Ectodermal cell (in vitro differentiated cells): ENCODE results near the gene CDC42EP2.

ENCODE experiments used
- H3K27ac ChIP-seq: 2 replicates; pipeline ENCODE4 v1.7.0; 2013; ENCODE audit warnings: mild to moderate bottlenecking, low read depth, low read length; ENCODE audit not compliant: insufficient read depth, poor library complexity, severe bottlenecking
- H3K27me3 ChIP-seq: 2 replicates; pipeline ENCODE4 v1.7.0; 2013; ENCODE audit warnings: mild to moderate bottlenecking, low read length; ENCODE audit not compliant: insufficient read depth, control insufficient read depth, poor library complexity, severe bottlenecking
- H3K36me3 ChIP-seq: one replicate; pipeline ENCODE4 v1.7.0; 2013; ENCODE audit warnings: low read length; ENCODE audit not compliant: control insufficient read depth, insufficient read depth
- H3K4me1 ChIP-seq: one replicate; pipeline ENCODE4 v1.7.0; 2013; ENCODE audit warnings: low read length; ENCODE audit not compliant: control insufficient read depth, insufficient read depth
- H3K4me3 ChIP-seq: 2 replicates; pipeline ENCODE4 v1.7.0; 2013; ENCODE audit warnings: low read depth, low read length, control low read depth; ENCODE audit not compliant: insufficient read depth
- H3K9me3 ChIP-seq: 2 replicates; pipeline ENCODE4 v1.7.0; 2013; ENCODE audit warnings: mild to moderate bottlenecking, low read length, moderate library complexity; ENCODE audit not compliant: control insufficient read depth
- WGBS, 2 experiments: methylation state at CpG; one replicate each; pipeline ENCODE4 v1.1.7; 2013; ENCODE audit warnings: missing lambda C conversion rate in 2 of 2; 5-methylcytosine and 5-hydroxymethylcytosine counted together

The CDC42EP2 gene

GRCh38 chr11:65286686-65287085 lies 28.0 kb upstream of the CDC42EP2 start:
- no peaks in the 10 kb centered on the region for H3K4me1 ChIP-seq
- H3K9me3 ChIP-seq, result no peaks in the 10 kb centered on the region
- no peaks in the 10 kb centered on the region for H3K27me3 ChIP-seq
- no peak overlapping the region for H3K4me3 ChIP-seq
- H3K36me3 ChIP-seq, result peaks cover 65% of the 10 kb centered on the region
- 89 to 90% methylated on average over 4 of the region's 4 CpGs for WGBS, 2 experiments
- no peak overlapping the region for H3K27ac ChIP-seq

- Histone ChIP-seq H3K27me3 (no peaks in the 10 kb centered on the region), H3K4me3 (no peak overlapping the region), H3K4me1 (no peaks in the 10 kb centered on the region), H3K9me3 (no peaks in the 10 kb centered on the region), H3K36me3 (peaks cover 57% of the 10 kb centered on the region), H3K27ac (no peak overlapping the region)
- WGBS, 2 experiments, result 100% methylated on average over 2 of the region's 2 CpGs
These were observed 27.1 kb upstream of the CDC42EP2 start for GRCh38 chr11:65287601-65288000.

- H3K27ac ChIP-seq, result no peak overlapping the region
- 93 to 96% methylated on average over 6 of the region's 6 CpGs for WGBS, 2 experiments
- H3K4me3 ChIP-seq, result no peak overlapping the region
These were observed 25.7 kb upstream of the CDC42EP2 start for GRCh38 chr11:65288706-65289536.

GRCh38 chr11:65290448-65291165 lies 24.1 kb upstream of the CDC42EP2 start:
- no peaks in the 10 kb centered on the region for H3K27me3 ChIP-seq
- WGBS, 2 experiments, result 94 to 95% methylated on average over 8 of the region's 8 CpGs
- H3K4me3 ChIP-seq, result no peak overlapping the region
- H3K36me3 ChIP-seq, result peaks cover 64% of the 10 kb centered on the region
- no peaks in the 10 kb centered on the region for H3K4me1 ChIP-seq
- H3K27ac ChIP-seq, result no peak overlapping the region
- H3K9me3 ChIP-seq, result no peaks in the 10 kb centered on the region

More at GRCh38 chr11:65288706-65289536, 25.7 kb upstream of the CDC42EP2 start:
- no peaks in the 10 kb centered on the region for H3K9me3 ChIP-seq
- H3K27me3 ChIP-seq, result no peaks in the 10 kb centered on the region
- no peaks in the 10 kb centered on the region for H3K4me1 ChIP-seq
- H3K36me3 ChIP-seq, result peaks cover 50% of the 10 kb centered on the region

GRCh38 chr11:65291613-65292012 lies 23.1 kb upstream of the CDC42EP2 start:
- 90 to 92% methylated on average over 5 of the region's 5 CpGs for WGBS, 2 experiments
- H3K36me3 ChIP-seq, result peaks cover 64% of the 10 kb centered on the region
- no peaks in the 10 kb centered on the region for H3K27me3 ChIP-seq
- no peak overlapping the region for H3K27ac ChIP-seq
- no peaks in the 10 kb centered on the region for H3K4me1 ChIP-seq
- H3K9me3 ChIP-seq, result no peaks in the 10 kb centered on the region
- no peak overlapping the region for H3K4me3 ChIP-seq

- H3K27me3 ChIP-seq, result no peaks in the 10 kb centered on the region
- H3K27ac ChIP-seq, result no peak overlapping the region
- H3K4me1 ChIP-seq, result peaks cover under 1% of the 10 kb centered on the region
- H3K9me3 ChIP-seq, result no peaks in the 10 kb centered on the region
- H3K4me3 ChIP-seq, result no peak overlapping the region
- 95 to 96% methylated on average over 5 of the region's 5 CpGs for WGBS, 2 experiments
- H3K36me3 ChIP-seq, result peaks cover 59% of the 10 kb centered on the region
These were observed 21.8 kb upstream of the CDC42EP2 start for GRCh38 chr11:65292890-65293289.

- Histone ChIP-seq H3K27ac (no peak overlapping the region), H3K4me1 (peaks cover 8% of the 10 kb centered on the region), H3K36me3 (peaks cover 65% of the 10 kb centered on the region), H3K4me3 (no peak overlapping the region), H3K27me3 (no peaks in the 10 kb centered on the region), H3K9me3 (no peaks in the 10 kb centered on the region)
- 93 to 95% methylated on average over 10 of the region's 10 CpGs for WGBS, 2 experiments
These were observed 20.7 kb upstream of the CDC42EP2 start for GRCh38 chr11:65293909-65294381.

- no peaks in the 10 kb centered on the region for H3K9me3 ChIP-seq
- no peak overlapping the region for H3K4me3 ChIP-seq
- 96 to 97% methylated on average over 11 of the region's 11 CpGs for WGBS, 2 experiments
- H3K4me1 ChIP-seq, result peaks cover 8% of the 10 kb centered on the region
- H3K27ac ChIP-seq, result no peak overlapping the region
- H3K27me3 ChIP-seq, result no peaks in the 10 kb centered on the region
- peaks cover 57% of the 10 kb centered on the region for H3K36me3 ChIP-seq
These were observed 19.7 kb upstream of the CDC42EP2 start for GRCh38 chr11:65295001-65295400.

- Histone ChIP-seq H3K27ac (no peak overlapping the region), H3K27me3 (no peaks in the 10 kb centered on the region), H3K36me3 (peaks cover 54% of the 10 kb centered on the region), H3K4me1 (peaks cover 9% of the 10 kb centered on the region), H3K4me3 (no peak overlapping the region), H3K9me3 (no peaks in the 10 kb centered on the region)
- WGBS, 2 experiments, result 92 to 93% methylated on average over 11 of the region's 11 CpGs
These were observed 18.9 kb upstream of the CDC42EP2 start for GRCh38 chr11:65295571-65296341.
